ENCODE data around the gene SPRY4.

The SPRY4 gene

DNA sequence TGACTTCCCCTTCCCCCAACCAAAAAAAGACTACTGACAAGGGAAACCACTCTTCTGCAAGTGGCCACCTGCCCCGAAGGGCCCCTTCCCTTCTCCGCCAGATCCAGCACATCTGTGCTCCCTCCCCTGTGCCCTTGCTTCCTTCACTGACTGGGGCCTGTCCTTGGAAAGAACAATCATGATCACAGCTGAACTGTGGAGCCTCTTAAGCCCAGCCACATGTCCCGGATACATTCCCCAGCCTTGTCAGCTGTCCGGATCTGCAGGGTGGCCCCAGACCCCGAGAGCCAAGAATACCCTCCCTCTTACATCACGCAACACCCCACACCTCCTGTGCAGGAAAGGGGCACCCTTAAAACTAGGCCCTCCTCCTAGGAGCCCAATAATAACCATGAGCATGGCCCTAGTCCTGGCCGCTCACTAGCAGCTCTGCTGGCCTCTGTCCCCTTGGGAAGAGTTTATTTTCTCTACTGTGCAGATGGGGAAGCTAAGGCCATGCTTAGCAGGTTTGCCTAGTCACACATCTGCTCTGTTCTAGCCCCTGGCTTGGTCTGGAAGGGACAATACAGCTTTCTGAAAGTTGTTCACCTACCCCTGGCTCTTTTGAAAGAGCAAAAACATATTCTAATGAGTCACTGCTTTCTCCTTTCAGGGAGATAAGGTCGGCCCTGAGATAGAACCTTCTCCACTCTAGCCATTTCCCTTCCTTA is 3.8 kb downstream of the SPRY4 start:
- Histone ChIP-seq H3K9me2 (replicated peaks; ENCODE audit: insufficient read depth, low read length) (no peaks in the 10 kb centered on the region), H3K4me2 (ENCODE audit: low read depth, low read length) (no peak overlapping the region), H3K27me3 (replicated peaks; ENCODE audit: insufficient read depth, low read length) (no peaks in the 10 kb centered on the region), H2AFZ (ENCODE audit: low read length) (no peak overlapping the region), H3K36me3 (replicated peaks; ENCODE audit: insufficient read depth, low read length) (no peaks in the 10 kb centered on the region), H3K4me1 (ENCODE audit: low read length) (peaks cover 3% of the 10 kb centered on the region; the same call in 1 of the 2 replicates), H3K4me3 (ENCODE audit: low read length) (no peak overlapping the region), H3F3A (ENCODE audit: insufficient read depth, low read length) (peaks cover 13% of the 10 kb centered on the region; the same call in 1 of the 2 replicates), H3K79me2 (ENCODE audit: low read length) (no peaks in the 10 kb centered on the region), H3K27ac (ENCODE audit: low read length) (no peak overlapping the region), H4K20me1 (ENCODE audit: insufficient read depth, low read length) (no peaks in the 10 kb centered on the region), H3K9me3 (replicated peaks; ENCODE audit: insufficient read depth, low read length) (no peaks in the 10 kb centered on the region), H3K9ac (ENCODE audit: low read length) (no peak overlapping the region)
- no peak for TF ChIP-seq EZH2 (optimal IDR thresholded peaks at IDR 0.05; ENCODE audit: low read depth, low read length)
- TF ChIP-seq, protein P1, sequence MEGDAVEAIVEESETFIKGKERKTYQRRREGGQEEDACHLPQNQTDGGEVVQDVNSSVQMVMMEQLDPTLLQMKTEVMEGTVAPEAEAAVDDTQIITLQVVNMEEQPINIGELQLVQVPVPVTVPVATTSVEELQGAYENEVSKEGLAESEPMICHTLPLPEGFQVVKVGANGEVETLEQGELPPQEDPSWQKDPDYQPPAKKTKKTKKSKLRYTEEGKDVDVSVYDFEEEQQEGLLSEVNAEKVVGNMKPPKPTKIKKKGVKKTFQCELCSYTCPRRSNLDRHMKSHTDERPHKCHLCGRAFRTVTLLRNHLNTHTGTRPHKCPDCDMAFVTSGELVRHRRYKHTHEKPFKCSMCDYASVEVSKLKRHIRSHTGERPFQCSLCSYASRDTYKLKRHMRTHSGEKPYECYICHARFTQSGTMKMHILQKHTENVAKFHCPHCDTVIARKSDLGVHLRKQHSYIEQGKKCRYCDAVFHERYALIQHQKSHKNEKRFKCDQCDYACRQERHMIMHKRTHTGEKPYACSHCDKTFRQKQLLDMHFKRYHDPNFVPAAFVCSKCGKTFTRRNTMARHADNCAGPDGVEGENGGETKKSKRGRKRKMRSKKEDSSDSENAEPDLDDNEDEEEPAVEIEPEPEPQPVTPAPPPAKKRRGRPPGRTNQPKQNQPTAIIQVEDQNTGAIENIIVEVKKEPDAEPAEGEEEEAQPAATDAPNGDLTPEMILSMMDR (IDR thresholded peaks at IDR 0.05; ENCODE audit: low read length), result no peak
- no peak for TF ChIP-seq EZH2phosphoT487 (IDR thresholded peaks at IDR 0.05; ENCODE audit: low read length)
- DNase-seq, result no peak

DNA sequence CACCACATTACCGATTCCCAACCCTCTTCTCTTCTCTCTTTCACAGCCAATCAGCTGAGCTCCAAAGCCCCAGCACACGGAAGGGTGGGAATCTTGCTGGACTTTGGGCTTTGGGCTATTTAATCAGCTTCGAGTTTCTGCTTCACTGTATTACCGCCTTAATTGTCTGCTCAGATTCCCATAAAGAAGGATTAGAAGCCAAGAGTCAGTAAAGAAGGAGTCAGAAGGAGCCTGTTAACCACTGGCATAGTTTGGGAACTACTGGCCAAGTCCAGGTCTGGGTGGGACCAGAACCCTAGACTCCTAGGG is 4.4 kb downstream of the SPRY4 start:
- TF ChIP-seq, protein P1 (IDR thresholded peaks at IDR 0.05; ENCODE audit: low read length), result no peak
- TF ChIP-seq EZH2 (optimal IDR thresholded peaks at IDR 0.05; ENCODE audit: low read depth, low read length), result no peak
- no peak for TF ChIP-seq EZH2phosphoT487 (IDR thresholded peaks at IDR 0.05; ENCODE audit: low read length)
- H3K9ac ChIP-seq (ENCODE audit: low read length), result no peak overlapping the region
- H2AFZ ChIP-seq (ENCODE audit: low read length), result no peak overlapping the region
- no peak overlapping the region for H3K4me3 ChIP-seq (ENCODE audit: low read length)
- peaks cover 3% of the 10 kb centered on the region; the same call in 1 of the 2 replicates for H3K4me1 ChIP-seq (ENCODE audit: low read length)
- peaks cover 13% of the 10 kb centered on the region; the same call in 1 of the 2 replicates for H3F3A ChIP-seq (ENCODE audit: insufficient read depth, low read length)
- no peaks in the 10 kb centered on the region for H4K20me1 ChIP-seq (ENCODE audit: insufficient read depth, low read length)
- no peak overlapping the region for H3K27ac ChIP-seq (ENCODE audit: low read length)
- H3K4me2 ChIP-seq (ENCODE audit: low read depth, low read length), result no peak overlapping the region
- no peaks in the 10 kb centered on the region for H3K36me3 ChIP-seq (replicated peaks; ENCODE audit: insufficient read depth, low read length)
- H3K79me2 ChIP-seq (ENCODE audit: low read length), result no peaks in the 10 kb centered on the region
- H3K9me2 ChIP-seq (replicated peaks; ENCODE audit: insufficient read depth, low read length), result no peaks in the 10 kb centered on the region
- no peaks in the 10 kb centered on the region for H3K9me3 ChIP-seq (replicated peaks; ENCODE audit: insufficient read depth, low read length)
- no peaks in the 10 kb centered on the region for H3K27me3 ChIP-seq (replicated peaks; ENCODE audit: insufficient read depth, low read length)
- DNase-seq, result no peak

DNA sequence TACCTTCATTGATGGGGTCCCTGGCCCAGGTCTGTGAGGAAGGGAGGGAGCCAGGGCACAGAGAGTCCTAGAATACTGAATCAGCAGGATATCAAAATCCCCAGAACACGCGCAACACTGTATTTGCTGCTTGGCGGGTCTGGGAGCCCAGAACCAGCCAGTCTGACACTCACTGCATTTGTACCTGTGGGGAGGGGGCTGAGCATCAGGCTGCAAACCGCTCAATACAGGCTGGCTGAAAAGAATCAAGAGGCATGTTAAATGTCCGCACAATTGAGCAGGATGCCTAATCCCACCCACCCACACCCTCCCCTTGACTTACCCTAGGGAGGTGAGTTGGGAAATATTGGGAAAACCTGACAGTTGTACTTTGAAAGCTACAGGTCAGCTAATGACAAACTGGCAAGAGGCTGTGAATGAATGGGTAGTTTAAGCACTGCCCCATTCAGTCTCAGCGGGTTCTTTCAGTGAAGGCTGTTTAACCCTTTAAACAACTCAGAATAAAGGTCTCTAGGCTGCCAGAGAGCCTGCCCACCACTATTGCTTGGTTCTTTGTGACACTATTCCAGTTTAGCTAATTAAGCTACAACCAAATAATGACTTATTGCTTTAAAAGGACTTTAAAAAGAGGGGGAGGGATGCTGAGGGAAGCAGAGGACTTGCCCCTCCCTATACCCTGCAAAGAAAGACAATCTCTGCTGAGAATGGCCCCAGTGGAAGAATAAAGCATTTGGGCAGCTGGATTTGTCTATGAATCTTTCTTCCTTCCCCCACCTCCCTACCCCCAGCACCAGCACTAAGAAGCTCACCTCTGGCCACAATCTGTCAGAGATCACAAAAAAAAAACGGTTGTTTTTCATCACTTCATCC is 5.0 kb downstream of the SPRY4 start:
- no peak overlapping the region for H2AFZ ChIP-seq (ENCODE audit: low read length)
- no peak overlapping the region for H3K4me2 ChIP-seq (ENCODE audit: low read depth, low read length)
- TF ChIP-seq, protein P1 (IDR thresholded peaks at IDR 0.05; ENCODE audit: low read length), result no peak
- no peak for TF ChIP-seq EZH2 (optimal IDR thresholded peaks at IDR 0.05; ENCODE audit: low read depth, low read length)
- TF ChIP-seq EZH2phosphoT487 (IDR thresholded peaks at IDR 0.05; ENCODE audit: low read length), result no peak
- no peaks in the 10 kb centered on the region for H3K27me3 ChIP-seq (replicated peaks; ENCODE audit: insufficient read depth, low read length)
- no peak overlapping the region for H3K4me3 ChIP-seq (ENCODE audit: low read length)
- peaks cover 7% of the 10 kb centered on the region; the same call in 1 of the 2 replicates for H3F3A ChIP-seq (ENCODE audit: insufficient read depth, low read length)
- H3K9ac ChIP-seq (ENCODE audit: low read length), result no peak overlapping the region
- no peaks in the 10 kb centered on the region for H3K79me2 ChIP-seq (ENCODE audit: low read length)
- no peaks in the 10 kb centered on the region for H3K36me3 ChIP-seq (replicated peaks; ENCODE audit: insufficient read depth, low read length)
- no peaks in the 10 kb centered on the region for H3K9me3 ChIP-seq (replicated peaks; ENCODE audit: insufficient read depth, low read length)
- peaks cover 3% of the 10 kb centered on the region; the same call in 1 of the 2 replicates for H3K4me1 ChIP-seq (ENCODE audit: low read length)
- H3K9me2 ChIP-seq (replicated peaks; ENCODE audit: insufficient read depth, low read length), result no peaks in the 10 kb centered on the region
- no peak for DNase-seq
- H4K20me1 ChIP-seq (ENCODE audit: insufficient read depth, low read length), result no peaks in the 10 kb centered on the region
- no peak overlapping the region for H3K27ac ChIP-seq (ENCODE audit: low read length)
